ENCODE data around the gene ZNF711.

GRCh38 chrX:85244450-85245211 is 840 bp downstream of the ZNF711 start:
- TF ChIP-seq CTCF (conservative IDR thresholded peaks at IDR 0.05; ENCODE audit: low read length) = no peak
- no peak for TF ChIP-seq EZH2phosphoT487 (IDR thresholded peaks at IDR 0.05; ENCODE audit: borderline replicate concordance)

Measured in Loucy (cell line).